ENCODE data around the gene GRHPR.

GRHPR gene

DNA sequence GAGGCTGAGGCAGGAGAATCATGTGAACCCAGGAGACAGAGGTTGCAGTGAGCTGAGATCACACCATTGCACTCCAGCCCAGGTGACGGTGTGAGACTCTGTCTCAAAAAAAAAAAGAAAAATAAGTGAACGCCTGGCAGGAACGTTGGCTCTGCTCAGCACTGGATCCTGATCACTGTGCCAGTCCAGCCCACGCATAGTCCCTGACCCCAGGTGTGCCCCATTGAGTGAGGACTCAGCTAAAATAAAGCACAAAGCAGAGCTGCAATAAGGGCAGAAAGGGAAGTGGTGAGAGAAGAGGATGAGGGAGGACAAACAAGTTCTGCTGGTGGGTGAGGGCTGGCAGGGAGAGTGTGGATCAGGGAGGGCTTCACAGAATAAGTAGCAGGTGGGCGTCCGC, 4.3 kb downstream of the GRHPR start:
- no peak overlapping the region for H3K4me3 ChIP-seq (ENCODE audit: insufficient read depth, low read length, poor library complexity, severe bottlenecking)
- H3K9ac ChIP-seq (ENCODE audit: low read length), result no peak overlapping the region
- H4K20me1 ChIP-seq (ENCODE audit: low read depth, low read length), result no peaks in the 10 kb centered on the region
- no peak overlapping the region for H3K27ac ChIP-seq (ENCODE audit: low read depth, low read length)
- no peak overlapping the region for H3K4me2 ChIP-seq (ENCODE audit: low read depth, low read length, poor library complexity, severe bottlenecking)
- no peaks in the 10 kb centered on the region for H3F3A ChIP-seq (ENCODE audit: insufficient read depth)
- H3K9me3 ChIP-seq (ENCODE audit: insufficient read depth, low read length), result no peaks in the 10 kb centered on the region
- H3K79me2 ChIP-seq (ENCODE audit: insufficient read depth, low read length), result peaks cover 39% of the 10 kb centered on the region
- no peak for TF ChIP-seq EZH2phosphoT487 (conservative IDR thresholded peaks at IDR 0.05; ENCODE audit: low read length)
- TF ChIP-seq, protein P1, sequence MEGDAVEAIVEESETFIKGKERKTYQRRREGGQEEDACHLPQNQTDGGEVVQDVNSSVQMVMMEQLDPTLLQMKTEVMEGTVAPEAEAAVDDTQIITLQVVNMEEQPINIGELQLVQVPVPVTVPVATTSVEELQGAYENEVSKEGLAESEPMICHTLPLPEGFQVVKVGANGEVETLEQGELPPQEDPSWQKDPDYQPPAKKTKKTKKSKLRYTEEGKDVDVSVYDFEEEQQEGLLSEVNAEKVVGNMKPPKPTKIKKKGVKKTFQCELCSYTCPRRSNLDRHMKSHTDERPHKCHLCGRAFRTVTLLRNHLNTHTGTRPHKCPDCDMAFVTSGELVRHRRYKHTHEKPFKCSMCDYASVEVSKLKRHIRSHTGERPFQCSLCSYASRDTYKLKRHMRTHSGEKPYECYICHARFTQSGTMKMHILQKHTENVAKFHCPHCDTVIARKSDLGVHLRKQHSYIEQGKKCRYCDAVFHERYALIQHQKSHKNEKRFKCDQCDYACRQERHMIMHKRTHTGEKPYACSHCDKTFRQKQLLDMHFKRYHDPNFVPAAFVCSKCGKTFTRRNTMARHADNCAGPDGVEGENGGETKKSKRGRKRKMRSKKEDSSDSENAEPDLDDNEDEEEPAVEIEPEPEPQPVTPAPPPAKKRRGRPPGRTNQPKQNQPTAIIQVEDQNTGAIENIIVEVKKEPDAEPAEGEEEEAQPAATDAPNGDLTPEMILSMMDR (IDR thresholded peaks at IDR 0.05; ENCODE audit: insufficient read depth, low read length, poor library complexity, severe bottlenecking), result no peak
- no peaks in the 10 kb centered on the region for H3K9me2 ChIP-seq (replicated peaks; ENCODE audit: insufficient read depth, low read length)
- H3K27me3 ChIP-seq (ENCODE audit: low read length), result no peaks in the 10 kb centered on the region
- peaks cover 4% of the 10 kb centered on the region; the same call in 1 of the 2 replicates for H3K36me3 ChIP-seq (ENCODE audit: low read length)
- H2AFZ ChIP-seq (ENCODE audit: low read depth, low read length, severe bottlenecking), result no peak overlapping the region

DNA sequence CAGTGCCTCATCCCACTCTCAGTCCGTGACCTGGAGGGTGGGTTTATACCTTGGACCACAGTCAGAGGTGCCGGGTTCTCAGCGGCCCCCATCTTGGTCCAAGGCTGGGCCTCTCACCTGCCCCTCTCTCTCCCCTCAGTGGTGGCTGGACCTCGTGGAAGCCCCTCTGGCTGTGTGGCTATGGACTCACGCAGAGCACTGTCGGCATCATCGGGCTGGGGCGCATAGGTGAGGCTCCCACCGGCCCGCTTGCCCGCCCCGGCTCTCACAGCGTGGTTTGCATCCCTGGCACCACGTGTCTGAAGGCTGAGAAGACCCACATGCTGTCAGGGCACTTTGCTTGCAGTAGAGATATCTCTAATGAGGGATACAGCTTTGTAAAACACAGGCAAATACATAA, 5.8 kb downstream of the GRHPR start:
- TF ChIP-seq, protein P1 (IDR thresholded peaks at IDR 0.05; ENCODE audit: insufficient read depth, low read length, poor library complexity, severe bottlenecking), result no peak
- no peak for TF ChIP-seq EZH2phosphoT487 (conservative IDR thresholded peaks at IDR 0.05; ENCODE audit: low read length)
- H2AFZ ChIP-seq (ENCODE audit: low read depth, low read length, severe bottlenecking), result no peak overlapping the region
- no peak overlapping the region for H3K9ac ChIP-seq (ENCODE audit: low read length)
- H3K4me3 ChIP-seq (ENCODE audit: insufficient read depth, low read length, poor library complexity, severe bottlenecking), result no peak overlapping the region
- H3K27ac ChIP-seq (ENCODE audit: low read depth, low read length), result no peak overlapping the region
- no peak overlapping the region for H3K4me2 ChIP-seq (ENCODE audit: low read depth, low read length, poor library complexity, severe bottlenecking)
- H3K79me2 ChIP-seq (ENCODE audit: insufficient read depth, low read length), result peaks cover 26% of the 10 kb centered on the region
- no peaks in the 10 kb centered on the region for H3K9me3 ChIP-seq (ENCODE audit: insufficient read depth, low read length)
- H3K36me3 ChIP-seq (ENCODE audit: low read length), result peaks cover 4% of the 10 kb centered on the region; the same call in 1 of the 2 replicates
- H3K27me3 ChIP-seq (ENCODE audit: low read length), result no peaks in the 10 kb centered on the region
- H4K20me1 ChIP-seq (ENCODE audit: low read depth, low read length), result no peaks in the 10 kb centered on the region
- H3F3A ChIP-seq (ENCODE audit: insufficient read depth), result no peaks in the 10 kb centered on the region
- H3K9me2 ChIP-seq (replicated peaks; ENCODE audit: insufficient read depth, low read length), result no peaks in the 10 kb centered on the region

DNA sequence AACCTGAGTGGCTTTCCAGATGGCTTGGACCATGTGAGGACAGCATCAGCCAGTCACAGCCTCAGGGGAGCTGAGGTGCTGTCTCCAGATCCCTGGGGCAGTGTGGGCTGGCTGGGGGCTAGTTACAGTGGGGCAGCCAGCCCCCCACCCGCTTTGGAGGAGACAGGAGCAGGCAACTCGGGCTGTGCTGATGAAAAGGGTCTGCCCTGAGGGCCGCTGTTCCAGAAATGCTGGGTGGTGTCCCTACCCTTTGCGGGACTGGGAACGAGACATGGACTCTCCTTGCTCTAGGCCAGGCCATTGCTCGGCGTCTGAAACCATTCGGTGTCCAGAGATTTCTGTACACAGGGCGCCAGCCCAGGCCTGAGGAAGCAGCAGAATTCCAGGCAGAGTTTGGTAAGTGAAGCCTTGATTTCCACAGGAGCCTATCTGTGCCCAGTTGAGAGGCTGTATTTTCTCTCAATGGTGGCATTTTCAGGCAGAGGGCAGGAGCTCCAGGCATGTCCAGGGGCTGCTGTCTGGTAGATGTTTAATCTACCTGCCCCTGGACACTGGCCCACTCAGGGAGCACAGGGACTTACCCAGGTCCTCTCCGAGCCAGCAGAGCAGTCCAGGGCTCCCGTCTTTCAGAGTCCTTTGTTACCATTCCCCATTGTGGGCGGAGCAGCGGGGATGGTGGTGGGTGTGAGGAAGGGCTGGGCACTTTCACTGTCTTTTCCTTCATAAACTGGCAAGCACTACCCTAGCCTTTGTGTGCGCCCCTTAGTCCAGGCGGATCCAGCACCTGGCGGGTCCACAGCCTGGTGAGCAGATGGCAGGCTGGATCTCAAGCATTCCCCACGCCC, 7.2 kb downstream of the GRHPR start:
- no peak for TF ChIP-seq EZH2phosphoT487 (conservative IDR thresholded peaks at IDR 0.05; ENCODE audit: low read length)
- TF ChIP-seq, protein P1 (IDR thresholded peaks at IDR 0.05; ENCODE audit: insufficient read depth, low read length, poor library complexity, severe bottlenecking), result no peak
- Histone ChIP-seq H3F3A (ENCODE audit: insufficient read depth) (no peaks in the 10 kb centered on the region), H2AFZ (ENCODE audit: low read depth, low read length, severe bottlenecking) (no peak overlapping the region), H3K9ac (ENCODE audit: low read length) (no peak overlapping the region), H3K27me3 (ENCODE audit: low read length) (no peaks in the 10 kb centered on the region), H3K36me3 (ENCODE audit: low read length) (peaks cover 4% of the 10 kb centered on the region; the same call in 1 of the 2 replicates), H3K9me3 (ENCODE audit: insufficient read depth, low read length) (no peaks in the 10 kb centered on the region), H4K20me1 (ENCODE audit: low read depth, low read length) (no peaks in the 10 kb centered on the region), H3K79me2 (ENCODE audit: insufficient read depth, low read length) (peaks cover 16% of the 10 kb centered on the region), H3K9me2 (replicated peaks; ENCODE audit: insufficient read depth, low read length) (no peaks in the 10 kb centered on the region), H3K4me2 (ENCODE audit: low read depth, low read length, poor library complexity, severe bottlenecking) (no peak overlapping the region), H3K4me3 (ENCODE audit: insufficient read depth, low read length, poor library complexity, severe bottlenecking) (no peak overlapping the region), H3K27ac (ENCODE audit: low read depth, low read length) (no peak overlapping the region)
